Activated T-helper 2 cell treated with anti-CD3 and anti-CD28 coated beads, Interferon-gamma antibody, Interleukin-2, Interleukin-4, amounts not matched to agents 10 μg/mL and 5 μg/mL and 100 μg/mL, durations not matched to agents 14 hours and 24 hours and 36 hours (primary cell): Measurements from ENCODE around the gene SLC28A1. TPM values are rescaled to one million over a fixed set of nuclear protein-coding genes. Genes with fewer than 3 reads are reported as not detected.

ENCODE experiments used
- DNase-seq: peaks from one replicate; pipeline ENCODE4 v3.0.0; 2021; ENCODE audit warnings: low spot score
- H3K27ac Mint-ChIP-seq: one replicate; pipeline ENCODE4 v1.8.0; 2021; ENCODE audit warnings: mixed read lengths
- H3K27me3 Mint-ChIP-seq: one replicate; pipeline ENCODE4 v1.8.0; 2021; ENCODE audit warnings: low read depth, mixed read lengths
- H3K36me3 Mint-ChIP-seq: one replicate; pipeline ENCODE4 v1.8.0; 2021; ENCODE audit warnings: low read depth, mixed read lengths
- H3K4me1 Mint-ChIP-seq: one replicate; pipeline ENCODE4 v1.8.0; 2021; ENCODE audit warnings: low read depth, mixed read lengths
- H3K4me3 Mint-ChIP-seq: one replicate; pipeline ENCODE4 v1.8.0; 2021; ENCODE audit warnings: low read depth, mild to moderate bottlenecking, moderate library complexity, mixed read lengths
- H3K9me3 Mint-ChIP-seq: one replicate; pipeline ENCODE4 v1.8.0; 2021; ENCODE audit warnings: mixed read lengths
- intact Hi-C: fragments of 100-400 bp; cut with micrococcal nuclease; formaldehyde crosslinking; loops from one replicate; pipeline ENCODE4 v1.15.1; 2023
- total RNA-seq: library from RNA; stranded (reverse); gene quantifications from 2 replicates; pipeline ENCODE4 v1.2.3, GENCODE V29; 2022

Gene SLC28A1
- total RNA-seq, 1 donor from 2014 or later, result not detected

- no peaks in the 10 kb centered on the region for H3K4me1 Mint-ChIP-seq
- no peaks in the 10 kb centered on the region for H3K36me3 Mint-ChIP-seq
- H3K9me3 Mint-ChIP-seq, result no peaks in the 10 kb centered on the region
- no peaks in the 10 kb centered on the region for H3K27me3 Mint-ChIP-seq
- no peak overlapping the region for H3K4me3 Mint-ChIP-seq
- intact Hi-C loops, result no loop called here
- DNase-seq, result no peak
- no peak overlapping the region for H3K27ac Mint-ChIP-seq
Observed at GRCh38 chr15:84855136-84855535, 29.3 kb upstream of the SLC28A1 start.

DNA sequence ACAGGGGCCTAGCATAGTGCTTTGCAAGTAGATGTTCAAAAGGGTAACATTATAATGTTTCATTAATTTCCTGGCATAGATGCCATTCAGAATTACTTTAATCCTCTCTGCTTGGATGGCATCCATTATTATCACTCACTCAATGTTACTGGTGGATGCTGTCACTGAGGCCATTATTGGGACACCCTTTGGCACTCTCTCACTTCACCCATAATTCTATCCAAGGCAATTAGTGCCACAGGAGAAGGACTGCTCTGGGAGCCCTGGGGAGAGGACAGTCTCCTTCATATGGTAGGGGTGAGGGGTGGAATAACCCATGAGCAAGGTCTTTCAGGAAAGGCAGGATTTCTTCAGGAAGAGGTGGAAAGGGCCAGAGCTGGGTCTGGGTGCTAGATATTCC, 28.7 kb upstream of the SLC28A1 start:
- intact Hi-C loops, result no loop called here
- Mint-ChIP-seq H3K27me3 (no peaks in the 10 kb centered on the region), H3K4me1 (no peaks in the 10 kb centered on the region), H3K4me3 (no peak overlapping the region), H3K27ac (no peak overlapping the region), H3K9me3 (no peaks in the 10 kb centered on the region), H3K36me3 (no peaks in the 10 kb centered on the region)
- DNase-seq, result no peak

GRCh38 chr15:84856731-84857417, 27.6 kb upstream of the SLC28A1 start:
- no peaks in the 10 kb centered on the region for H3K36me3 Mint-ChIP-seq

DNA sequence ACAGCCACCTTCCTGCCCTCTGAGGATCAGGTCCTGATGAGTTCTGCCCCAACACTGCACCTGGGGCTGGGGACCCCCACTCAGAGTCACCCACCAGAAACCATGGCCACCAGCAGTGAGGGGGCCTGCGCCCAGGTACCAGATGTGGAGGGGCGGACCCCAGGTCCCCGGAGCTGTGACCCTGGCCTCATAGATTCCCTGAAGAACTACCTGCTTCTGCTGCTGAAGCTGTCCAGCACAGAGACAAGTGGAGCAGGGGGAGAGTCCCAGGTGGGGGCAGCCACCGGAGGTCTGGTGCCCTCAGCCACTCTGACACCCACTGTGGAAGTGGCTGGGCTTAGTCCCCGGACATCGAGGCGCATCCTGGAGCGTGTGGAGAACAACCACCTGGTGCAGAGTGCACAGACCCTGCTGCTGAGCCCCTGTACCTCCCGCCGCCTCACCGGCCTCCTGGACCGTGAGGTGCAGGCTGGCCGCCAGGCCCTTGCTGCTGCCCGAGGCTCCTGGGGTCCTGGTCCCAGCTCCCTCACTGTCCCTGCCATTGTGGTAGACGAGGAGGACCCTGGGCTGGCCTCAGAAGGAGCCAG, 27.0 kb upstream of the SLC28A1 start:
- Mint-ChIP-seq H3K4me1 (no peaks in the 10 kb centered on the region), H3K27ac (no peak overlapping the region), H3K4me3 (no peak overlapping the region), H3K36me3 (no peaks in the 10 kb centered on the region), H3K27me3 (no peaks in the 10 kb centered on the region), H3K9me3 (no peaks in the 10 kb centered on the region)
- intact Hi-C loops, result no loop called here
- no peak for DNase-seq

More at GRCh38 chr15:84856731-84857417, 27.6 kb upstream of the SLC28A1 start:
- intact Hi-C loops, result no loop called here
- no peaks in the 10 kb centered on the region for H3K9me3 Mint-ChIP-seq
- no peak for DNase-seq
- no peak overlapping the region for H3K4me3 Mint-ChIP-seq
- H3K4me1 Mint-ChIP-seq, result no peaks in the 10 kb centered on the region
- no peak overlapping the region for H3K27ac Mint-ChIP-seq
- no peaks in the 10 kb centered on the region for H3K27me3 Mint-ChIP-seq

GRCh38 chr15:84858231-84858630, 26.2 kb upstream of the SLC28A1 start:
- no peaks in the 10 kb centered on the region for H3K4me1 Mint-ChIP-seq

DNA sequence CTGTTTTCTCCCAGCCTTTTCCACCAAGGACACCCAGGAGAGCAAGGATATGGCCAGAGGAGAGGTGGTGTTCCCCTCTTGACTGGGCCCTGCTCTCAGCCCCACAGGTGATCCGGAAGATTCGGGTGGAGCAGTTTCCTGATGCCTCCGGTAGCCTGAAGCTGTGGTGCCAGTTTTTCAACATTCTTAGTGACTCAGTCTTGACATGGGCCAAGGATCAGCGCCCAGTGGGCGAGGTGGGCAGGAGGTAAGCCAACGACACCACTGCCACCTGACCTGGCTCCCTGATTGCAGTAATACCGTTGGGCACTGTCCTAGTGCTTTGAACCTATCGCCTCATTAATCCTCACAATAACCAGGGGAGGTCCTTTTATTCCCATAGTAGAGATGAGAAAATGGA, 25.3 kb upstream of the SLC28A1 start:
- H3K27me3 Mint-ChIP-seq, result no peaks in the 10 kb centered on the region
- DNase-seq, result no peak
- H3K9me3 Mint-ChIP-seq, result no peaks in the 10 kb centered on the region
- no peaks in the 10 kb centered on the region for H3K36me3 Mint-ChIP-seq
- intact Hi-C loops, result no loop called here
- no peak overlapping the region for H3K4me3 Mint-ChIP-seq
- H3K4me1 Mint-ChIP-seq, result no peaks in the 10 kb centered on the region
- H3K27ac Mint-ChIP-seq, result no peak overlapping the region

More at GRCh38 chr15:84858231-84858630, 26.2 kb upstream of the SLC28A1 start:
- DNase-seq, result no peak
- Mint-ChIP-seq H3K27ac (no peak overlapping the region), H3K4me3 (no peak overlapping the region), H3K27me3 (no peaks in the 10 kb centered on the region), H3K36me3 (no peaks in the 10 kb centered on the region), H3K9me3 (no peaks in the 10 kb centered on the region)
- intact Hi-C loops, result no loop called here

DNA sequence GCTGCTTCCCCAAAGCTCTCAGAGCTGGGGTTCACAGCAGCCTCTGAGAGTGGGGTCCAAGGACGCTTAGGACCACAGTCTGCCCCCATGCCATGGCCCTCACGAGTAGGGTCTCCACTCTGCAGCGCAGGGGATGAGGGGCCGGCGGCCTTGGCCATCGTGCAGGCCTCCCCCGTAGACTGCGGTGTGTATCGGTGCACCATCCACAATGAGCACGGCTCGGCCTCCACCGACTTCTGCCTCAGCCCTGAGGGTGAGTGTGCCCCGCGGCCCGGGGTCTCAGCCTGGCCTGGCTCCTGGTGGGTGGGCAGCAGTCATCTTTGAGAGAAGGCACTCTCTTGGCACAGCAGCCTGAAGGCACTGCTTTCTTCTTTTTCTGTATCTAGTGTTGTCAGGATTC, 24.8 kb upstream of the SLC28A1 start:
- H3K27ac Mint-ChIP-seq, result no peak overlapping the region
- DNase-seq, result no peak
- intact Hi-C loops, result no loop called here
- H3K4me1 Mint-ChIP-seq, result no peaks in the 10 kb centered on the region
- no peaks in the 10 kb centered on the region for H3K36me3 Mint-ChIP-seq
- no peaks in the 10 kb centered on the region for H3K9me3 Mint-ChIP-seq
- no peak overlapping the region for H3K4me3 Mint-ChIP-seq
- no peaks in the 10 kb centered on the region for H3K27me3 Mint-ChIP-seq

GRCh38 chr15:84861781-84862180, 22.7 kb upstream of the SLC28A1 start:
- H3K27ac Mint-ChIP-seq, result no peak overlapping the region
- intact Hi-C loops, result no loop called here

DNA sequence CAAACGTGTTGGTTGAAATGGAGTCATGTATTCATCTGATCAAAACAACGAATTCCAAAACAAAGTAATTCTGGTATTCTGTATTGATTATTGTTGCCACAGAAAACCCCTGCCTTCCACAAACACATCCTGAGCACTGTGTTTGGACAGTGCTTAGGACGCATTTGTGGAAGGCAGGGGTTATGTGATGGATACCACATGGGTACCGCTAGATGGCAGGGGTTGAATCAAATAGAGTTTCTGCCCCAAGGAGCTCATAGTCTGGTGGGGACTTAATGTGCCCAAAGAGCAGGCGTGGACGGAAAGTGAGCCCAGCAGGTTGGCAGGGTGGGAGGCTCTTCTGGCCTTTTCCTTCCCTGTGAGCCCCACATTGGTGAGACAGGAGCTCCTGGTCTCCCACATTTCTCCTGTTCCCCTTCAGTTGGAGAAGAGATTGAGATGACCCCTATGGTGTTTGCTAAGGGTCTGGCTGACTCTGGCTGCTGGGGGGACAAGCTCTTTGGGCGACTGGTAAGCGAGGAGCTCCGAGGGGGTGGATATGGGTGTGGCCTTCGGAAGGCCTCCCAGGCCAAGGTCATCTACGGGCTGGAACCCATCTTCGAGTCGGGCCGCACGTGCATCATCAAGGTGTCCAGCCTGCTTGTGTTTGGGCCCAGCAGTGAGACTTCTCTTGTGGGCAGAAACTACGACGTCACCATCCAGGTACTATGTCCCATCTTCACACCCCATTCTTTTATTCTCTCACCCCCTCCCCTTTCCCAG, 22.1 kb upstream of the SLC28A1 start:
- H3K9me3 Mint-ChIP-seq, result no peaks in the 10 kb centered on the region
- H3K36me3 Mint-ChIP-seq, result no peaks in the 10 kb centered on the region
- no peak overlapping the region for H3K27ac Mint-ChIP-seq
- no peaks in the 10 kb centered on the region for H3K4me1 Mint-ChIP-seq
- intact Hi-C loops, result no loop called here
- H3K4me3 Mint-ChIP-seq, result no peak overlapping the region
- no peak for DNase-seq
- no peaks in the 10 kb centered on the region for H3K27me3 Mint-ChIP-seq

More at GRCh38 chr15:84861781-84862180, 22.7 kb upstream of the SLC28A1 start:
- Mint-ChIP-seq H3K4me3 (no peak overlapping the region), H3K27me3 (no peaks in the 10 kb centered on the region), H3K9me3 (no peaks in the 10 kb centered on the region), H3K36me3 (no peaks in the 10 kb centered on the region), H3K4me1 (no peaks in the 10 kb centered on the region)
- no peak for DNase-seq

- Mint-ChIP-seq H3K36me3 (no peaks in the 10 kb centered on the region), H3K27me3 (no peaks in the 10 kb centered on the region), H3K4me3 (no peak overlapping the region), H3K4me1 (no peaks in the 10 kb centered on the region), H3K27ac (no peak overlapping the region), H3K9me3 (no peaks in the 10 kb centered on the region)
- DNase-seq, result no peak
- intact Hi-C loops, result no loop called here
Observed at GRCh38 chr15:84863565-84864443, 20.7 kb upstream of the SLC28A1 start.

GRCh38 chr15:84864444-84864795, 20.0 kb upstream of the SLC28A1 start:
- no peak overlapping the region for H3K4me3 Mint-ChIP-seq
- H3K36me3 Mint-ChIP-seq, result no peaks in the 10 kb centered on the region
- no peaks in the 10 kb centered on the region for H3K9me3 Mint-ChIP-seq
- no peaks in the 10 kb centered on the region for H3K27me3 Mint-ChIP-seq
- no peaks in the 10 kb centered on the region for H3K4me1 Mint-ChIP-seq
- no peak for DNase-seq
- no peak overlapping the region for H3K27ac Mint-ChIP-seq
- intact Hi-C loops, result no loop called here

GRCh38 chr15:84865074-84865569, 19.3 kb upstream of the SLC28A1 start:
- Mint-ChIP-seq H3K9me3 (no peaks in the 10 kb centered on the region), H3K27me3 (peaks cover under 1% of the 10 kb centered on the region), H3K27ac (no peak overlapping the region), H3K4me1 (no peaks in the 10 kb centered on the region), H3K36me3 (no peaks in the 10 kb centered on the region), H3K4me3 (no peak overlapping the region)
- intact Hi-C loops, result no loop called here
- no peak for DNase-seq
